Suppressor macrophage treated with lipopolysaccharide for 1 hour (primary cell): ENCODE data around the gene TMEM119.
A peak's percentile ranks its signal among the peaks of the same experiment; 100 is the strongest.
"Not testable (repeated sequence)": the region's sequence is repeated elsewhere in the genome, so short reads cannot be mapped to it uniquely, and the experiment has no call there.

ENCODE experiments used
- DNase-seq, 3 donors: peaks; one replicate each; pipeline ENCODE4 v3.0.0-alpha.2; 2020 to 2022

Gene TMEM119

GRCh38 chr12:108581311-108582227 lies 16.3 kb downstream of the TMEM119 start:
- no peak for DNase-seq

- DNase-seq, result no peak
These were observed 17.4 kb downstream of the TMEM119 start for GRCh38 chr12:108580531-108580930.

- DNase-seq, result no peak
These were observed 19.1 kb downstream of the TMEM119 start for GRCh38 chr12:108578813-108579212.

GRCh38 chr12:108578264-108578663 lies 19.6 kb downstream of the TMEM119 start:
- DNase-seq, result no peak

GRCh38 chr12:108577458-108577857 lies 20.4 kb downstream of the TMEM119 start:
- no peak for DNase-seq

- no peak for DNase-seq
These were observed 21.1 kb downstream of the TMEM119 start for GRCh38 chr12:108576660-108577234.

- no peak for DNase-seq
These were observed 22.5 kb downstream of the TMEM119 start for GRCh38 chr12:108575199-108575912.

GRCh38 chr12:108574276-108574675 lies 23.6 kb downstream of the TMEM119 start:
- DNase-seq, result not testable (repeated sequence)

GRCh38 chr12:108573317-108573716 lies 24.6 kb downstream of the TMEM119 start:
- DNase-seq, result no peak

GRCh38 chr12:108572166-108572790 lies 25.6 kb downstream of the TMEM119 start:
- peak; percentile 42 to 59 (median 52) for DNase-seq

GRCh38 chr12:108571609-108572165 lies 26.2 kb downstream of the TMEM119 start:
- DNase-seq, result no peak

- peak; percentile 50 to 57 (median 53) for DNase-seq
These were observed 26.9 kb downstream of the TMEM119 start for GRCh38 chr12:108570743-108571608.

GRCh38 chr12:108568338-108569154 lies 29.3 kb downstream of the TMEM119 start:
- DNase-seq, result no peak

- peak; percentile 78 to 86 (median 86) for DNase-seq
These were observed 30.2 kb downstream of the TMEM119 start for GRCh38 chr12:108567406-108568337.

GRCh38 chr12:108566452-108566851 lies 31.4 kb downstream of the TMEM119 start:
- no peak for DNase-seq

- peak; percentile 48 to 62 (median 50) for DNase-seq
These were observed 31.9 kb downstream of the TMEM119 start for GRCh38 chr12:108565976-108566375.

- peak in 1 of 3 donors; percentile 31 for DNase-seq
These were observed 32.7 kb downstream of the TMEM119 start for GRCh38 chr12:108565146-108565545.

GRCh38 chr12:108564724-108565123 lies 33.2 kb downstream of the TMEM119 start:
- DNase-seq, result no peak

GRCh38 chr12:108563804-108564151 lies 34.1 kb downstream of the TMEM119 start:
- no peak for DNase-seq
